H1 (cell line): Measurements from ENCODE around the gene SEC31A. TPM values are rescaled to one million over a fixed set of nuclear protein-coding genes. Genes with fewer than 3 reads are reported as not detected.
A peak's percentile ranks its signal among the peaks of the same experiment; 100 is the strongest.

Experiments
- CTCF ChIA-PET: fragments of 300-600 bp; sonication (Branson Sonifier 250); formaldehyde crosslinking; loops from one replicate; lab custom pipeline; 2021; ENCODE audit not compliant: partially characterized antibody; lab: Charles Lee
- POLR2A ChIA-PET: fragments of 300-600 bp; sonication (Branson Sonifier 250); formaldehyde crosslinking; loops from one replicate; lab custom pipeline; 2021; ENCODE audit warnings: inconsistent platforms; ENCODE audit not compliant: partially characterized antibody; lab: Charles Lee
- DNase-seq, 2 experiments: peaks; one replicate each; pipeline versions ENCODE4 v3.0.0 to v3.0.0-alpha.2; 2010 to 2022; ENCODE audit warnings: low spot score in 2 of 2, low read depth in 1 of 2, mixed read lengths in 1 of 2
- FAIRE-seq: peaks from 2 replicates; lab custom pipeline; 2011; peaks lifted over from hg19 to GRCh38; lab: Jason Lieb, UNC
- H2AFZ ChIP-seq: 2 replicates; pipeline ENCODE4 v1.8.1; 2012; ENCODE audit warnings: low read length, inconsistent platforms
- H2AK5ac ChIP-seq: 2 replicates; pipeline ENCODE4 v1.6.1; 2013; ENCODE audit warnings: low read depth, low read length
- H2BK120ac ChIP-seq: replicated peaks from 2 replicates; pipeline ENCODE3; 2013; ENCODE audit warnings: low read depth, low read length, inconsistent platforms
- H2BK12ac ChIP-seq: 2 replicates; pipeline ENCODE4 v1.6.1; 2013; ENCODE audit warnings: low read depth, low read length
- H2BK15ac ChIP-seq: 2 replicates; pipeline ENCODE4 v1.6.1; 2013; ENCODE audit warnings: low read length
- H2BK20ac ChIP-seq: 2 replicates; pipeline ENCODE4 v1.6.1; 2013; ENCODE audit warnings: low read length
- H2BK5ac ChIP-seq: 2 replicates; pipeline ENCODE4 v1.6.1; 2013; ENCODE audit warnings: low read depth, low read length
- H3K14ac ChIP-seq: 2 replicates; pipeline ENCODE4 v1.6.1; 2013; ENCODE audit warnings: inconsistent platforms; ENCODE audit not compliant: insufficient read length
- H3K18ac ChIP-seq: 2 replicates; pipeline ENCODE4 v1.6.1; 2013; ENCODE audit warnings: low read length; ENCODE audit errors: extremely low read depth
- H3K23ac ChIP-seq: 2 replicates; pipeline ENCODE4 v1.6.1; 2013; ENCODE audit warnings: inconsistent platforms; ENCODE audit not compliant: insufficient read length
- H3K23me2 ChIP-seq: 2 replicates; pipeline ENCODE4 v1.6.1; 2013; ENCODE audit warnings: low read depth, low read length
- H3K27ac ChIP-seq: 2 replicates; pipeline ENCODE4 v1.6.1; 2011; ENCODE audit warnings: low read depth, low read length, inconsistent platforms
- H3K27me3 ChIP-seq, 4 experiments: replicated peaks in 1 of 4; 1 replicate in 1 of 4; 2 replicates in 3 of 4; pipeline versions ENCODE4 v1.6.1 to v1.8.1; 2011 to 2013; ENCODE audit warnings: low read length in 3 of 4, mild to moderate bottlenecking in 3 of 4, inconsistent platforms in 2 of 4, mixed read lengths in 2 of 4, moderate library complexity in 1 of 4; ENCODE audit not compliant: control insufficient read depth in 3 of 4, insufficient read depth in 3 of 4; ENCODE audit errors: extremely low read depth in 1 of 4
- H3K36me3 ChIP-seq, 4 experiments: 2 replicates each; pipeline versions ENCODE4 v1.6.1 to v1.8.1; 2011 to 2013; ENCODE audit warnings: mild to moderate bottlenecking in 4 of 4, low read length in 3 of 4, moderate library complexity in 2 of 4, control low read depth in 1 of 4, inconsistent platforms in 1 of 4; ENCODE audit not compliant: insufficient read depth in 4 of 4, control insufficient read depth in 2 of 4
- H3K4ac ChIP-seq: replicated peaks from 2 replicates; pipeline ENCODE3; 2013; ENCODE audit warnings: low read length, low read depth, mixed read lengths, inconsistent platforms; ENCODE audit not compliant: insufficient read length
- H3K4me1 ChIP-seq, 4 experiments: replicated peaks in 1 of 4; 1 replicate in 1 of 4; 2 replicates in 3 of 4; pipeline versions ENCODE4 v1.6.1 to v1.8.1; 2011 to 2013; ENCODE audit warnings: low read length in 3 of 4, inconsistent platforms in 2 of 4, mixed read lengths in 1 of 4; ENCODE audit not compliant: insufficient read depth in 4 of 4, control insufficient read depth in 3 of 4
- H3K4me2 ChIP-seq, 2 experiments: 2 replicates each; pipeline versions ENCODE4 v1.6.1 to v1.8.1; 2011 to 2013; ENCODE audit warnings: low read depth in 2 of 2, low read length in 2 of 2, control low read depth in 1 of 2, inconsistent platforms in 1 of 2, mild to moderate bottlenecking in 1 of 2; ENCODE audit not compliant: insufficient read depth in 1 of 2
- H3K4me3 ChIP-seq, 4 experiments: fragments of 200-600, 300-600 bp in 1 of 4; sonication (generic), shearing (Covaris generic), sonication (Bioruptor Twin) in 1 of 4; 2 replicates each; pipeline versions ENCODE4 v1.5.1 to v1.8.1; 2011 to 2016; ENCODE audit warnings: low read length in 4 of 4, low read depth in 3 of 4, control low read depth in 2 of 4, inconsistent platforms in 2 of 4, mild to moderate bottlenecking in 2 of 4, mixed read lengths in 1 of 4, moderate library complexity in 1 of 4; ENCODE audit not compliant: insufficient read depth in 2 of 4; ENCODE audit errors: extremely low read depth in 1 of 4
- H3K56ac ChIP-seq: replicated peaks from 2 replicates; pipeline ENCODE3; 2013; ENCODE audit warnings: low read depth, mild to moderate bottlenecking, mixed read lengths, low read length, inconsistent platforms; ENCODE audit not compliant: insufficient read length
- H3K79me1 ChIP-seq: 2 replicates; pipeline ENCODE4 v1.6.1; 2013; ENCODE audit warnings: low read depth, low read length, control low read depth
- H3K79me2 ChIP-seq, 2 experiments: 2 replicates each; pipeline versions ENCODE4 v1.6.1 to v1.8.1; 2012 to 2013; ENCODE audit warnings: low read length in 2 of 2, mild to moderate bottlenecking in 2 of 2, inconsistent platforms in 1 of 2; ENCODE audit not compliant: insufficient read depth in 2 of 2, control insufficient read depth in 1 of 2
- H3K9ac ChIP-seq, 4 experiments: replicated peaks in 1 of 4; 1 replicate in 1 of 4; 2 replicates in 3 of 4; pipeline versions ENCODE4 v1.6.1 to v1.8.1; 2011 to 2013; ENCODE audit warnings: low read depth in 3 of 4, low read length in 3 of 4, control low read depth in 2 of 4, mild to moderate bottlenecking in 2 of 4, moderate library complexity in 2 of 4, inconsistent platforms in 1 of 4; ENCODE audit errors: extremely low read depth in 1 of 4
- H3K9me3 ChIP-seq, 2 experiments: 2 replicates each; pipeline versions ENCODE4 v1.6.1 to v1.8.1; 2012 to 2013; ENCODE audit warnings: mild to moderate bottlenecking in 2 of 2, moderate library complexity in 2 of 2, control low read depth in 1 of 2, inconsistent platforms in 1 of 2, low read depth in 1 of 2, low read length in 1 of 2, mixed read lengths in 1 of 2; ENCODE audit not compliant: insufficient read depth in 2 of 2
- H4K20me1 ChIP-seq, 2 experiments: replicated peaks in 1 of 2; 2 replicates each; pipeline versions ENCODE3 to v1.8.1; 2011 to 2013; ENCODE audit warnings: inconsistent platforms in 2 of 2, low read length in 2 of 2, mild to moderate bottlenecking in 1 of 2; ENCODE audit not compliant: insufficient read depth in 2 of 2, control insufficient read depth in 1 of 2
- H4K5ac ChIP-seq: 2 replicates; pipeline ENCODE4 v1.6.1; 2013; ENCODE audit warnings: low read length, low read depth, mixed read lengths, inconsistent platforms; ENCODE audit not compliant: insufficient read length
- H4K8ac ChIP-seq: 2 replicates; pipeline ENCODE4 v1.8.0; 2013; ENCODE audit warnings: mild to moderate bottlenecking, moderate library complexity, low read length, inconsistent platforms; ENCODE audit not compliant: insufficient read depth; ENCODE audit errors: extremely low read depth
- H4K91ac ChIP-seq: replicated peaks from 2 replicates; pipeline ENCODE3; 2013; ENCODE audit warnings: low read length, mixed read lengths, inconsistent platforms; ENCODE audit not compliant: insufficient read length
- CHD1 ChIP-seq: IDR thresholded peaks from 2 replicates; pipeline ENCODE4 v1.6.1; 2012; ENCODE audit warnings: low read depth, low read length, improper control_type of control experiment
- E2F6 ChIP-seq: IDR thresholded peaks from 2 replicates; pipeline ENCODE4 v1.6.1; 2012; ENCODE audit warnings: inconsistent platforms
- GABPA ChIP-seq: IDR thresholded peaks from 2 replicates; pipeline ENCODE4 v1.6.1; 2011; ENCODE audit warnings: mild to moderate bottlenecking, low read length, moderate library complexity, borderline replicate concordance; ENCODE audit not compliant: insufficient read depth
- RNF2 ChIP-seq: fragments of 200-900, 300-1000 bp; sonication (generic); IDR thresholded peaks from 2 replicates; pipeline ENCODE4 v1.7.1; 2016; ENCODE audit warnings: borderline replicate concordance, low read depth, mild to moderate bottlenecking, antibody characterized with exemption, low read length; ENCODE audit not compliant: poor library complexity, severe bottlenecking; ENCODE audit errors: missing control alignments
- SP4 ChIP-seq: IDR thresholded peaks from 2 replicates; pipeline ENCODE4 v1.6.1; 2012; ENCODE audit warnings: low read length, inconsistent platforms
- ZNF274 ChIP-seq: IDR thresholded peaks from 2 replicates; pipeline ENCODE4 v1.7.0; 2012; ENCODE audit warnings: low read length, borderline replicate concordance; ENCODE audit errors: extremely low read depth
- WGBS, 2 experiments: shearing (Covaris generic) in 1 of 2; methylation state at CpG; one replicate each; pipeline versions ENCODE4 v1.1.6 to v1.1.7; 2013 to 2015; ENCODE audit warnings: low lambda C conversion rate in 2 of 2, mixed read lengths in 2 of 2, inconsistent platforms in 1 of 2, low coverage in 1 of 2, missing lambda C conversion rate in 1 of 2; ENCODE audit not compliant: insufficient replicate concordance in 2 of 2, insufficient coverage in 1 of 2, insufficient read length in 1 of 2; ENCODE audit errors: extremely low coverage in 1 of 2, missing lambda C conversion rate in 1 of 2; 5-methylcytosine and 5-hydroxymethylcytosine counted together
- polyA plus RNA-seq, 7 experiments: library from polyadenylated mRNA; depleted of rRNA in 3 of 7; stranded (reverse) in 5 of 7; unstranded in 2 of 7; fragments of >200 nt in 5 of 7; fragments of 200-250 nt in 2 of 7; gene quantifications; 1 replicate in 5 of 7; 2 replicates in 1 of 7; 4 replicates in 1 of 7; pipeline versions ENCODE4 v1.2.1 to v1.2.3, GENCODE V29; 2011 to 2013; ENCODE audit warnings: missing spikeins in 2 of 7, mixed read lengths in 2 of 7
- total RNA-seq: library from RNA; stranded (reverse); fragmentation: NEBNext Ultra II Directional; extraction: Animal tissue kit (Norgen Biotek cat#: 25700); gene quantifications from 2 replicates; pipeline ENCODE4 v1.2.1, GENCODE V29; 2021

SEC31A gene
- total and polyA plus RNA-seq, 2 of the 8 experiments (the other 6 are each of a cell fraction or from before 2014, with no cell fraction given), result 112 to 125 TPM

- H3K27ac ChIP-seq, result no peak overlapping the region
- H4K5ac ChIP-seq, result no peak overlapping the region
- no peak overlapping the region for H3K9ac ChIP-seq
- ChIA-PET CTCF (interaction anchor here (0.9 to 1.4 kb wide), 5 partner anchors 8 to 90 kb away, joined by 3 to 7 read pairs (median 4); no protein-coding TSS in a partner anchor), POLR2A (interaction anchor here (0.7 to 1.3 kb wide), 4 partner anchors 11 to 110 kb away, joined by 3 to 4 read pairs (median 3); no protein-coding TSS in a partner anchor)
- H3K36me3 ChIP-seq, result no peaks in the 10 kb centered on the region
- no peak overlapping the region; the same call in 1 of the 2 replicates for H2BK12ac ChIP-seq
- peak overlapping the region; percentile 24 to 79 (median 42); a peak in 7 of 8 replicates for H3K4me3 ChIP-seq
- no peak overlapping the region for H3K14ac ChIP-seq
- H2BK5ac ChIP-seq, result no peak overlapping the region
- no peaks in the 10 kb centered on the region for H3K9me3 ChIP-seq
- H3K4me2 ChIP-seq, result peak overlapping the region; percentile 83 to 90
- H3K79me2 ChIP-seq, result no peaks in the 10 kb centered on the region
- no peak overlapping the region for H2AFZ ChIP-seq
- peak; percentile 77 for FAIRE-seq
- DNase-seq, result no peak
- H3K18ac ChIP-seq, result no peak overlapping the region
- WGBS, 2 experiments, result 3% methylated on average over 6 of the region's 6 CpGs; no CpG with 5 or more reads in 1 of the 2 experiments
- H2AK5ac ChIP-seq, result no peak overlapping the region
- no peak overlapping the region for H4K91ac ChIP-seq
- H3K4ac ChIP-seq, result no peak overlapping the region
- H3K27me3 ChIP-seq, result peaks cover 74 to 95% (median 91%) of the 10 kb centered on the region in 4 experiments
- H2BK15ac ChIP-seq, result no peak overlapping the region
- H2BK20ac ChIP-seq, result no peak overlapping the region
- H3K79me1 ChIP-seq, result no peaks in the 10 kb centered on the region
- H4K20me1 ChIP-seq, result peaks cover 9 to 11% of the 10 kb centered on the region in 2 experiments
- H4K8ac ChIP-seq, result 0 out of 2 replicates have a peak overlapping the region, but pooled peaks have one; percentile 4
- H3K4me1 ChIP-seq, result peaks cover 0 to 12% (median 3%) of the 10 kb centered on the region in 4 experiments
- TF ChIP-seq ZNF274 (no peak), E2F6 (no peak), SP4 (no peak), GABPA (no peak), CHD1 (no peak), RNF2 (no peak)
- H3K23ac ChIP-seq, result no peak overlapping the region
- peaks cover 17% of the 10 kb centered on the region; the same call in 1 of the 2 replicates for H3K23me2 ChIP-seq
- H3K56ac ChIP-seq, result no peak overlapping the region
- H2BK120ac ChIP-seq, result no peak overlapping the region
Observed at GRCh38 chr4:82797040-82797404, 93.9 kb downstream of the SEC31A start.
